HepG2 (cell line): Measurements from ENCODE around the gene DNAJC8. TPM values are rescaled to one million over a fixed set of nuclear protein-coding genes. Genes with fewer than 3 reads are reported as not detected.

Experiments
- ARID5B ChIP-seq: IDR thresholded peaks from 2 replicates; pipeline ENCODE4 v1.4.0; 2020; ENCODE audit warnings: mild to moderate bottlenecking, missing genetic modification reagents
- BRD4 ChIP-seq: sonication (generic); formaldehyde crosslinking; IDR thresholded peaks from 2 replicates; pipeline ENCODE4 v1.4.0; 2020; ENCODE audit warnings: missing genetic modification reagents
- HOMEZ ChIP-seq: IDR thresholded peaks from 2 replicates; pipeline ENCODE4 v1.6.1; 2016; ENCODE audit warnings: low read depth
- MED8 ChIP-seq: sonication (generic); formaldehyde crosslinking; IDR thresholded peaks from 2 replicates; pipeline ENCODE4 v1.8.1; 2023; ENCODE audit warnings: mild to moderate bottlenecking, missing genetic modification reagents; ENCODE audit not compliant: insufficient replicate concordance
- MIER3 ChIP-seq: IDR thresholded peaks from 2 replicates; pipeline ENCODE4 v1.6.1; 2016; ENCODE audit warnings: missing compliant biosample characterization, borderline replicate concordance
- MXI1 ChIP-seq: IDR thresholded peaks from 3 replicates; pipeline ENCODE4 v1.6.1; 2012; ENCODE audit warnings: low read depth, low read length, inconsistent platforms, borderline replicate concordance
- NCOA2 ChIP-seq: sonication (generic); formaldehyde crosslinking; IDR thresholded peaks from 2 replicates; pipeline ENCODE4 v1.8.0; 2022; ENCODE audit warnings: inconsistent platforms
- PCBP2 ChIP-seq: fragments of 200-400 bp; formaldehyde crosslinking; optimal IDR thresholded peaks from 2 replicates; pipeline ENCODE3; 2018; ENCODE audit warnings: low read length, low read depth; ENCODE audit not compliant: poor library complexity, severe bottlenecking
- RBM22 ChIP-seq: fragments of 200-400 bp; formaldehyde crosslinking; optimal IDR thresholded peaks from 2 replicates; pipeline ENCODE3; 2017; ENCODE audit warnings: mild to moderate bottlenecking, low read length, moderate library complexity
- SRSF1 ChIP-seq: fragments of 200-400 bp; formaldehyde crosslinking; optimal IDR thresholded peaks from 2 replicates; pipeline ENCODE3; 2017; ENCODE audit warnings: mild to moderate bottlenecking, low read depth, low read length, moderate library complexity
- TCF7 ChIP-seq: sonication (generic); IDR thresholded peaks from 2 replicates; pipeline ENCODE4 v1.6.1; 2016; ENCODE audit warnings: antibody characterized with exemption, low read depth
- TMF1 ChIP-seq: sonication (generic); formaldehyde crosslinking; IDR thresholded peaks from 2 replicates; pipeline ENCODE4 v1.8.1; 2022; ENCODE audit warnings: low read depth, missing genetic modification reagents
- WIZ ChIP-seq: sonication (generic); formaldehyde crosslinking; IDR thresholded peaks from 2 replicates; pipeline ENCODE4 v1.5.1; 2020; ENCODE audit warnings: mild to moderate bottlenecking, missing genetic modification reagents
- ZBTB37 ChIP-seq: sonication (generic); formaldehyde crosslinking; IDR thresholded peaks from 2 replicates; pipeline ENCODE4 v1.4.0; 2020; ENCODE audit warnings: mild to moderate bottlenecking, missing genetic modification reagents
- ZFP1 ChIP-seq: IDR thresholded peaks from 2 replicates; pipeline ENCODE4 v1.6.1; 2016
- ZNF557 ChIP-seq: sonication (generic); formaldehyde crosslinking; IDR thresholded peaks from 2 replicates; pipeline ENCODE4 v1.4.0; 2020; ENCODE audit warnings: missing genetic modification reagents
- ZNF691 ChIP-seq: sonication (generic); formaldehyde crosslinking; IDR thresholded peaks from 2 replicates; pipeline ENCODE4 v1.4.0; 2020; ENCODE audit warnings: missing genetic modification reagents, low read depth, mild to moderate bottlenecking, borderline replicate concordance
- ZNF709 ChIP-seq: sonication (generic); formaldehyde crosslinking; IDR thresholded peaks from 2 replicates; pipeline ENCODE4 v1.5.0; 2020; ENCODE audit warnings: mild to moderate bottlenecking, missing genetic modification reagents
- ZXDC ChIP-seq: sonication (generic); formaldehyde crosslinking; IDR thresholded peaks from 2 replicates; pipeline ENCODE4 v1.5.0; 2020; ENCODE audit warnings: mild to moderate bottlenecking, missing genetic modification reagents
- polyA plus RNA-seq, 8 experiments: library from polyadenylated mRNA; depleted of rRNA in 3 of 8; stranded (reverse) in 7 of 8; unstranded in 1 of 8; fragments of >200 nt; fragmentation: Illumina TruSeq in 4 of 8; extraction: Trizol in 4 of 8; gene quantifications; 2 replicates each; pipeline versions ENCODE4 v1.2.1 to v1.2.3, GENCODE V29; 2011 to 2016; ENCODE audit warnings: low read depth in 4 of 8, missing spikeins in 1 of 8, mixed read lengths in 1 of 8; ENCODE audit not compliant: insufficient read depth in 1 of 8
- total RNA-seq, 5 experiments: library from RNA; depleted of rRNA; stranded (reverse); fragments of >200 nt; fragmentation: Illumina TruSeq; extraction: Trizol; gene quantifications; 2 replicates each; pipeline ENCODE4 v1.2.3, GENCODE V29; 2016; ENCODE audit warnings: low read depth in 1 of 5

Gene DNAJC8
- total and polyA plus RNA-seq, 2 of the 13 experiments (the other 11 are each of a cell fraction or from before 2014, with no cell fraction given) = 54.5 to 126 TPM

GRCh38 chr1:28246427-28246832, 13.6 kb upstream of the DNAJC8 start (continued):
- no peak for TF ChIP-seq ZNF709 (CRISPR knock-in tag)
- no peak for TF ChIP-seq ZBTB37 (CRISPR knock-in tag)
- peak; percentile 60 for TF ChIP-seq NCOA2 (CRISPR knock-in tag)
- no peak for TF ChIP-seq BRD4 (CRISPR knock-in tag)
- no peak for TF ChIP-seq ZXDC
- 0 out of 2 replicates have a peak, but pooled peaks have one; percentile 11 for TF ChIP-seq TCF7
- peak; percentile 91; the same call in 1 of the 2 replicates for TF ChIP-seq ZFP1 (CRISPR knock-in tag)
- 0 out of 2 replicates have a peak, but pooled peaks have one; percentile 42 for TF ChIP-seq MIER3
- TF ChIP-seq TMF1 = no peak
- no peak for TF ChIP-seq MED8 (CRISPR knock-in tag)
- 0 out of 3 replicates have a peak, but pooled peaks have one; percentile 12 for TF ChIP-seq MXI1
- TF ChIP-seq ARID5B = peak; percentile 62; the same call in 1 of the 2 replicates
- peak; percentile 80 for TF ChIP-seq HOMEZ
- no peak for TF ChIP-seq ZNF691
- TF ChIP-seq PCBP2 = no peak
- no peak for TF ChIP-seq WIZ (CRISPR knock-in tag)
- no peak for TF ChIP-seq RBM22
- 0 out of 2 replicates have a peak, but pooled peaks have one; percentile 23 for TF ChIP-seq ZNF557 (CRISPR knock-in tag)
- TF ChIP-seq SRSF1 = no peak
